MCF 10A (cell line): ENCODE measurements around the gene VPS37C. TPM values are rescaled to one million over a fixed set of nuclear protein-coding genes. Genes with fewer than 3 reads are reported as not detected.
A peak's percentile ranks its signal among the peaks of the same experiment; 100 is the strongest.

Source experiments
- BruUV-seq: library from RNA; stranded (reverse); fragments of 400-500 nt; replicated peaks from 2 replicates; lab custom pipeline; 2021; lab: Mats Ljungman, UMichigan
- CTCF ChIA-PET: fragments of 300-600 bp; sonication (Branson Sonifier 250); formaldehyde crosslinking; extraction: SDS; loops from one replicate; lab custom pipeline; 2021; ENCODE audit warnings: antibody characterized with exemption, inconsistent platforms; lab: Yijun Ruan, JAX
- POLR2A ChIA-PET: fragments of 300-600, 350-650 bp; sonication (Branson Sonifier 250); formaldehyde crosslinking; extraction: SDS; loops from one replicate; lab custom pipeline; 2020; ENCODE audit warnings: antibody characterized with exemption, inconsistent platforms; lab: Yijun Ruan, JAX
- DNase-seq: peaks from one replicate; pipeline ENCODE4 v3.0.0-alpha.2; 2018; ENCODE audit not compliant: unreplicated experiment
- H3K27ac Mint-ChIP-seq: one replicate; pipeline ENCODE4 v1.8.0; 2022; ENCODE audit warnings: mild to moderate bottlenecking, low read depth, mixed read lengths; ENCODE audit not compliant: unreplicated experiment
- H3K27me3 Mint-ChIP-seq: one replicate; pipeline ENCODE4 v1.8.0; 2022; ENCODE audit warnings: mixed read lengths; ENCODE audit not compliant: insufficient read depth, unreplicated experiment
- H3K36me3 Mint-ChIP-seq: one replicate; pipeline ENCODE4 v1.8.0; 2022; ENCODE audit warnings: mild to moderate bottlenecking, moderate library complexity, mixed read lengths; ENCODE audit not compliant: insufficient read depth, unreplicated experiment
- H3K4me1 Mint-ChIP-seq: one replicate; pipeline ENCODE4 v1.8.0; 2022; ENCODE audit warnings: mixed read lengths; ENCODE audit not compliant: insufficient read depth, unreplicated experiment
- H3K4me3 Mint-ChIP-seq: one replicate; pipeline ENCODE4 v1.8.0; 2022; ENCODE audit warnings: mild to moderate bottlenecking, moderate library complexity, mixed read lengths; ENCODE audit not compliant: unreplicated experiment
- H3K9me3 Mint-ChIP-seq: one replicate; pipeline ENCODE4 v1.8.0; 2022; ENCODE audit warnings: mixed read lengths; ENCODE audit not compliant: unreplicated experiment
- intact Hi-C: fragments of 100-400 bp; cut with micrococcal nuclease; formaldehyde crosslinking; loops from 2 replicates; pipeline ENCODE4 v1.14.1; 2022
- total RNA-seq: library from RNA; stranded (reverse); gene quantifications from 2 replicates; pipeline ENCODE4 v1.2.3, GENCODE V29; 2022
- TF ChIP-seq, protein P1 (sequence below): fragments of 200-600 bp; IDR thresholded peaks from one replicate; pipeline ENCODE4 v1.8.0; 2022; ENCODE audit warnings: antibody characterized with exemption, mild to moderate bottlenecking; ENCODE audit not compliant: unreplicated experiment

Gene VPS37C
- total RNA-seq, 1 experiment from 2014 or later = 23.3 TPM

DNA sequence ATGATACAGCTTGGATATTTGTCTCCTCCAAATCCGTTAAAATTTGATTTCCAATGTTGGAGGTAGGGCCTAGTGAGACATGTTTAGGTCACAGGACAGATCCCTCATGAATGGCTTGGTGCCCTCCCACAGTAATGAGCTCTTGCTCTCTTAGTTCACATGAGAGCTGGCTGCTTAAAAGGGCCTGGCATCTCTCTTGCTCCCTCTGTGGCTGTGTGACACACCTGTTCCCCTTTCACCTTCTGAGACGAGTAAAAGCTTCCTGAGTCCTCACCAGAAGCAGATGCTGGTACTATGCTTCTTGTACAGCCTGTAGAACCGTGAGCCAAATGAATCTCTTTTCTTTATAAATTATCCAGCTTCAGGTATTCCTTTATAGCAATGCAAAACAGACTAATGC is 3.5 kb downstream of the VPS37C start:
- CTCF ChIA-PET = interaction anchor here (0.6 to 1.9 kb wide), 7 partner anchors 11 to 326 kb away, joined by 3 to 5 read pairs (median 3); no protein-coding TSS in a partner anchor

DNA sequence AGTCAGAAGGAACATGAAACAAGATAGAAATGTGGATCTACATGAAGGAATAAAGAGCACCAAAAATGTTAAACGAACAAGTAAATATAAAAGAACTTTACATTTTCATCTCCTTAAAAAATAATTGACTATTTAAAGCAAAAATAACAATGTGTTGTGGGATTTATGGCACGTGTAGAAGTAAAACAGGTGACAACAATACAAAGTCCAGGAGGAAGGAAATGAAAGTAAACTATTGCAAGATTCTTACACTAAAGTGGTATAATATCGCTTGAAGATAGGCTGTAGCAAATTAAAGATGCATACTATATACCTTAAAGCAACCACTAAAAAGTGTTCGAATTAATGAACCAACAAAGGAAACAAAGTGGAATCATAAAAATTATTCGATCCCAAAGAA is 5.5 kb downstream of the VPS37C start:
- DNase-seq = no peak
- Mint-ChIP-seq H3K27me3 (no peaks in the 10 kb centered on the region), H3K4me3 (no peak overlapping the region), H3K4me1 (peaks cover 48% of the 10 kb centered on the region), H3K27ac (no peak overlapping the region), H3K9me3 (peaks cover 30% of the 10 kb centered on the region), H3K36me3 (peaks cover 11% of the 10 kb centered on the region)
- TF ChIP-seq, protein P1, sequence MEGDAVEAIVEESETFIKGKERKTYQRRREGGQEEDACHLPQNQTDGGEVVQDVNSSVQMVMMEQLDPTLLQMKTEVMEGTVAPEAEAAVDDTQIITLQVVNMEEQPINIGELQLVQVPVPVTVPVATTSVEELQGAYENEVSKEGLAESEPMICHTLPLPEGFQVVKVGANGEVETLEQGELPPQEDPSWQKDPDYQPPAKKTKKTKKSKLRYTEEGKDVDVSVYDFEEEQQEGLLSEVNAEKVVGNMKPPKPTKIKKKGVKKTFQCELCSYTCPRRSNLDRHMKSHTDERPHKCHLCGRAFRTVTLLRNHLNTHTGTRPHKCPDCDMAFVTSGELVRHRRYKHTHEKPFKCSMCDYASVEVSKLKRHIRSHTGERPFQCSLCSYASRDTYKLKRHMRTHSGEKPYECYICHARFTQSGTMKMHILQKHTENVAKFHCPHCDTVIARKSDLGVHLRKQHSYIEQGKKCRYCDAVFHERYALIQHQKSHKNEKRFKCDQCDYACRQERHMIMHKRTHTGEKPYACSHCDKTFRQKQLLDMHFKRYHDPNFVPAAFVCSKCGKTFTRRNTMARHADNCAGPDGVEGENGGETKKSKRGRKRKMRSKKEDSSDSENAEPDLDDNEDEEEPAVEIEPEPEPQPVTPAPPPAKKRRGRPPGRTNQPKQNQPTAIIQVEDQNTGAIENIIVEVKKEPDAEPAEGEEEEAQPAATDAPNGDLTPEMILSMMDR = no peak
- ChIA-PET POLR2A (interaction anchor here (1.0 kb wide), 1 partner anchor 241 kb away, joined by 4 read pairs; no protein-coding TSS in a partner anchor), CTCF (interaction anchor here (0.6 to 1.0 kb wide), 2 partner anchors 47 to 325 kb away, joined by 4 to 5 read pairs; no protein-coding TSS in a partner anchor)
- intact Hi-C loops = no loop called here
- no TSS peak for BruUV-seq

More for the DNA sequence above, 3.5 kb downstream of the VPS37C start:
- no peak for DNase-seq
- TF ChIP-seq, protein P1 = no peak
- peaks cover 11% of the 10 kb centered on the region for H3K36me3 Mint-ChIP-seq
- H3K4me1 Mint-ChIP-seq = peaks cover 43% of the 10 kb centered on the region
- BruUV-seq = no TSS peak
- peak overlapping the region; percentile 96 for H3K27ac Mint-ChIP-seq
- H3K27me3 Mint-ChIP-seq = no peaks in the 10 kb centered on the region
- POLR2A ChIA-PET = interaction anchor here (0.7 to 5.2 kb wide), 5 partner anchors 13 to 318 kb away, joined by 3 to 43 read pairs (median 3); partner anchors contain the start of genes PRPF19 and TMEM109
- peaks cover 30% of the 10 kb centered on the region for H3K9me3 Mint-ChIP-seq
- no peak overlapping the region for H3K4me3 Mint-ChIP-seq
- intact Hi-C loops = no loop called here

DNA sequence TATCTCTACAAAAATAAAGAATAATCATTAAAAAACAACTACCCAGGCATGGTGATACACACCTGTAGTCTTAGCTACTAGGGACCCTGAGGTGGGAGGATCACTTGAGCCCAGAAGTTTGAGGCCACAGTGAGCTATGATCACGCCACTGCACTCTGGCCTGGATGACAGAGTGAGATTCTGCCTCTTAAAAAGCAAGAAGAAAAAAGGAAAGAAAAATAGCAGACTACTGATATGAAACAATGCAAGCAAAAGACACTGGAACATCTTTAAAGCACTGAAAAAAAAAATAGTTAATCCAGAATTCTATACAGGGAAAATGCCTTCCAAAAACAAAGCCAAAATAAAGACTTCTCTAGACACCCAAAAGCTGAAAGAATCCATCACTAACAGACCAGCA is 5.9 kb downstream of the VPS37C start:
- intact Hi-C loops = no loop called here
- peaks cover 30% of the 10 kb centered on the region for H3K9me3 Mint-ChIP-seq
- H3K27me3 Mint-ChIP-seq = no peaks in the 10 kb centered on the region
- no peak for DNase-seq
- no peak overlapping the region for H3K27ac Mint-ChIP-seq
- TF ChIP-seq, protein P1 = no peak
- BruUV-seq = no TSS peak
- POLR2A ChIA-PET = interaction anchor here (1.0 kb wide), 1 partner anchor 240 kb away, joined by 4 read pairs; no protein-coding TSS in a partner anchor
- no peak overlapping the region for H3K4me3 Mint-ChIP-seq
- CTCF ChIA-PET = interaction anchor here (1.0 kb wide), 1 partner anchor 324 kb away, joined by 5 read pairs; no protein-coding TSS in a partner anchor
- peaks cover 11% of the 10 kb centered on the region for H3K36me3 Mint-ChIP-seq
- peaks cover 46% of the 10 kb centered on the region for H3K4me1 Mint-ChIP-seq

DNA sequence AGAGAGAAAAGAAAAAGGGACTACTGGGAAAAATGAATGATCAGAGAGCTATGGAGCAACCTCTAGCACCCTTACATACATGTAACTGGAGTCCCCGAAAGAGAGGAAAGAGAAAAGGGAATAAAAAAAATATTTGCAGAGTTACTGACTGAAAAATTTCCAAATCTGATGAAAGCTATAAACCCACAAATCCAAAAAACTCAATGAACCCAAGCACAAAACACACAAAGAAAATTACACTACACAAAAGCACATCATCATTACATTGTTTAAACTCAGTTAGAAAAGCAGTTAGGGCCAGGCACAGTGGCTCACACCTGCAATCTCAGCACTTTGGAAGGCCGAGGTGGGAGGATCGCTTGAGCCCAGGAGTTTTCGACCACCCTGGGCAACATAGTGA is 6.7 kb downstream of the VPS37C start:
- peaks cover 45% of the 10 kb centered on the region for H3K4me1 Mint-ChIP-seq
- POLR2A ChIA-PET = no interaction called here
- BruUV-seq = no TSS peak
- H3K27me3 Mint-ChIP-seq = no peaks in the 10 kb centered on the region
- peak overlapping the region; percentile 87 for H3K27ac Mint-ChIP-seq
- intact Hi-C loops = no loop called here
- peaks cover 30% of the 10 kb centered on the region for H3K9me3 Mint-ChIP-seq
- TF ChIP-seq, protein P1 = no peak
- DNase-seq = no peak
- CTCF ChIA-PET = interaction anchor here (0.7 to 2.0 kb wide), 4 partner anchors 25 to 1109 kb away, joined by 3 to 10 read pairs (median 5); no protein-coding TSS in a partner anchor
- no peak overlapping the region for H3K4me3 Mint-ChIP-seq
- H3K36me3 Mint-ChIP-seq = peaks cover 17% of the 10 kb centered on the region
